NB4 (cell line): Measurements from ENCODE around the gene DPEP2.
A peak's percentile ranks its signal among the peaks of the same experiment; 100 is the strongest.

Experiments
- CTCF ChIP-seq: IDR thresholded peaks from one replicate; pipeline ENCODE4 v1.5.1; 2012; ENCODE audit warnings: low read depth, low read length
- MYC ChIP-seq: IDR thresholded peaks from 2 replicates; pipeline ENCODE4 v1.6.1; 2011; ENCODE audit warnings: low read depth, low read length

- TF ChIP-seq CTCF (peak; percentile 4), MYC (no peak)
Measured at GRCh38 chr16:67979955-67980678, 19.2 kb downstream of the DPEP2 start, which contains the start of gene DPEP3.
